Measurements from ENCODE around the gene SFXN5.
"Not testable (repeated sequence)": the region's sequence is repeated elsewhere in the genome, so short reads cannot be mapped to it uniquely, and the experiment has no call there.

The SFXN5 gene

DNA sequence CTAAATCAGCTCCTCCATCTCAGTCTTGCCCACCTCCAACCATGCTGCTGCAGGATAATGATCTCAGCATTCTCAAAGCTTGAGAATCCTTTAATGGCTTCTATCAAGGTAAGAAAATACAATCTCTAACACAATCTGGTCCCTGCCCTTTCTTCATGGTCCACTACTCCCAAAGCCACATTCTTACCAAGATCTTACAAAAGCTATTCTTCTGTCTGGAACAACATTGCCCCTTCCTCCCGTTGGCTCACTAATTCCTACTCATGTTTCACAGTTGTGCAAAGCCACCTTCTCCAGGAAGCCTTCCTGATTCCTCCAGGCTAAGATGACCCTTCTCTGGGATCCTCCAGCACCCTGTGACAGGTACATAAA, 5.9 kb upstream of the SFXN5 start:
- DNase-seq (ENCODE audit: low read depth): no peak

DNA sequence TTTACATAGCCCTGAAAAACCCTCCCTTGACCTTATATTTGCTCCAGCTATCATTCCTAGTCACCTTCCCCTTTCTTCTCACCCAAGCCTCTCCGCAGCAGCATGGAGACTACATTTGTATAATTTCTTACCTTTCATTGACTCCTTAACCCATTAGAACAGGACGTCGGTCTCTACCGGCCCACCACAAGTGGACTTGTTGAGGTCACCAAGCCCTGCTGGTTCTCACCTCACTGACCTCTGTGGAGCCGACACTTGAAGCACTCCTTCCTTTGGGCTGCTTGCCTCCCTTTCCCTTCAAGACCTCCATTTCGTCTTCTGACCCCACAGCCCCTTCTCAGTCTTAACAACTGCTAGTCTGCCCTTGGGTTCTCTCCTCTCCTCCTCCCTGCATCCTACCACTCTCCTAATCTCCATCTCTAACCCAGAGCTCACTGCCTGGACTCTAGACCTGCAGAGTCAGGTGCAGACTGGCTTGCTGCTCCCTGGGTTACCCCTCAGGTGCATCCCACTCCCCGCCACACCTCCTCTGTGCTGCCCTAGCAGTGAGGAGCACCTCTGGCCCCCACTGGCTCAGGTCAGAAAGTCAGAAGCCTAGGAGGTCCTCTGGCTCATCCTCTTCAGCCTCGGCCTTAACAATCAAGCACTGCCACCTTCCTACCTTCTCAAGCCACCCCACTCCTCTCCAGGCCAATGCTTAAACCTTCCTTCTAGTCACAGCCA, 5.3 kb upstream of the SFXN5 start:
- DNase-seq (ENCODE audit: low read depth): no peak

DNA sequence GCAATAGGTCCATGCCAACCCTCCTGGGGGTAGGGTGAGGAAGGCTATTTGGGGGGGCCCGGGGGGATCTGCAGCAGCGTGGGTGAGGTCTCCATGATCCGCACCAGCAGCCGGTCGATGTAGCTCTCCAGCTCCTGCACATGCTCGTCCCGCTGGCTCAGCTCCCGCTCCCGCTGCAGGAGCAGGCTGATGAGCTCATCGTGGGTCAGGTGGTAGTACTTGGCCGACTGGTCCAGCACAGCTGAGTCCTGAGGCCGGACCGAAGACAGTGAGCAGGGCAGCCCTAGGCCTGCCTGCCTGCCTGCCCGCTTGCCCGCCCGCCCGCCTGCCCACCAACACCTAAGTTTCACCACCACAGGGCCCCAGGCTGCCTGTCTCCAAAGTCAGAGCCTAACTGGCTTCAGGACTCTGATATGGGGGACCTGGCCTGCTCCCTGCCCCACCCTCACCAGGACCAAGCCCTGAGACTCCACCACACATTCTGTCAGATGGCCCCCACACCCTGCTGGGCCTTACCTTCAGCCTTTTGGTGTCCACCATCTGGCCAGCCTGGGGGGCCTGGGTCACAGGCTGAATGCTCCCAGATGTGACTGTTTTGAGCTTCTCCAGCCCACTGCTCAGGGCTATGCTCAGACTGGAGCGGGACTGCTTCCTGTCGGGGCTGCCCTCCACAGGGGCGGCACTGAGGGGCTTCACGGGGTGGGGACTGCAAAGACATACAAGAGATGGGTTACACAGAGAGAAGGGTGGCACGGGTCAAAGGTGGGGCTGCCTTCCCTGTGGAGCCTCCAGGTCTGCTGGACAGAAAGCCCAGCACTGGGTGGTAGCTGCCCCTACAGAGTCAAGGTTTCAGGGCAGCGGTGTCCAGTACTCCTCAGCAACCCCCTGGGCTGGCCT, 4.2 kb upstream of the SFXN5 start:
- no peak for DNase-seq (ENCODE audit: low read depth)

DNA sequence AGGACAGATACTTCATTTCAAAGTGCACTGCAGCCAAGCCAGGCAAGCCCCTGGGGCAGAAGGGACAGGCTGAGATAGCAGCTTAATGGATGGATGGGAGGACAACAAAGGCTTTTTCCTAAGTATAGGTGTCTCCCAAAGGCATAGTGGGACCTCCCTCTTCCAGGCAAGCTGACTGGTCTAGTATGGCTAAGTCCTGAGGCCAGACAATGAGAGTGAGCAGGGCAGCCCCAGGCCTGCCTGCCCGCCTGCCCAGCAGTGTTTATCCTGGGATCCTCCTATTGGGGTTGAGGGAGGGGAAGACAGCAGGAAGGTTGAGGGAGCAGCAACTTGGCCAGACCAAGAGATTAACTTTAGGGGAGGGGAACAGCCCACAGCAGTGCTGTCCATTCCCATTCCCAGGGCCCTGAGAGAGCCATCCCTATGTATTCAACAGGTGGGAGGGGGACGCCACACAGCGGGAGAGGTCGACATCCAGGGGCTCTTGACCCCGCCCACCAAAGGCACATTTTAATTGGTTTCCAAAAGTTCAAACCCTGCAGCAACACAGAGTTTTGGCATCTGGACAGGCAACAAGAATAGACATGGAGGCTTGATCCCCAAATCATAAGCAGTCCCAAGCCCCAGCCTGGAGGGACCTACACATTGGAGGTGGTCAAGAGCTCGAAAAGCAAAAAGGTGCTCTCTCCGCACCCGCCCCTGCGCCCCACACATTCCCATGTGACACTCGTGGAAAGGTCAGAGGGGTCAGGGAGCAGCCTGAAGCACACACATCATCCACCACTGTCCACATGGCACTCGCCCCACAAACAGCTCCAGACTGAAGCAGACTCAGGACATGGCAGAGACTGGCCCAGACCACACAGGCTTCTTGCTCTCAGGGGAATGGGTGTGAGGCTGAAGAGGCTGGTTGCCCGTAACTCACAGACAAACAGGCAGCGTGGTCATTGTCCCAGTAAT, 2.9 kb upstream of the SFXN5 start:
- no peak for DNase-seq (ENCODE audit: low read depth)

- no peak for DNase-seq (ENCODE audit: low read depth)
Measured at GRCh38 chr2:73072416-73072815, 904 bp upstream of the SFXN5 start.

GRCh38 chr2:73072129-73072395, 550 bp upstream of the SFXN5 start:
- DNase-seq (ENCODE audit: low read depth): no peak

- peak; percentile 29 for DNase-seq (ENCODE audit: low read depth)
Measured at GRCh38 chr2:73070643-73071359, 711 bp downstream of the SFXN5 start.

- DNase-seq (ENCODE audit: low read depth): no peak
Measured at GRCh38 chr2:73069855-73070642, 1.5 kb downstream of the SFXN5 start.

DNA sequence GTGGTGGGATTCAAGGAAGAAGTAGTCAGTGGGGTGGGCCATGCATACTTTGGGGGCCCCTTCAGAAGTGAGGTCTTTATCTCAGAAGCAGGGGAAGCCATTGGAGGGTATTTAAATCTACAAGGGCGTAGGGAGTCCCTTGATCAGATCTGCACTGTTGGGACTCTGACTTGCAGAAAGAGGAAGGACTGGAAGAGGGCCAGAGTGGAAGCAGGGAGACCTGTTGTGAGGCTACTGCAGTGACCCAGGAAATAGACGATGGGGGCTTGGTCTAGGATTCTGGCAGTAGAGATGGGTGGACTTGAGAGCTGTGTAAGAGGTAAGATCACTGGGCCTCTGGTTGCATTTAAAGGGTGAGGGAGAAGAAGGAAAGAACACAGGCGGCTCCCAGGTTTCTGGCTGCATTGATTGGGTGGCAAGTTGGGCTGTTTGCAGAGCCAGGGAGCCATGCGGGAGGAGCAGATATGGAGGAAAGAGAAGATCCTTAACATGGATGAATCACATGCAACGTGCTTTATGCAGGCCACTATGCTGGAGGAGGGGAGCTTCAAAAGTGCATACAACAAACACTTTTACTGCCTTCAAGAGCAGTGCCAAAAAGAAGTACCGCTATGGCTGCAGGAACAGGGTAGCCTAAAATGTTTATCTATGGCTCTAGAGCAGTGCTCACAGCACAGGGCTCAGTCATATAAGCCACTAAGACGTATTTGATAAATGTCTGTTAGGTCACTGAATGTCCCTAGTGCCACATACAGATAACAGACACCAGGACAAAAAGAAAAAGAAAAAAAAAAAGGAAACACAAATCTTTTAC, 2.3 kb downstream of the SFXN5 start:
- no peak for DNase-seq (ENCODE audit: low read depth)

GRCh38 chr2:73068147-73068546, 3.4 kb downstream of the SFXN5 start:
- no peak for DNase-seq (ENCODE audit: low read depth)

DNA sequence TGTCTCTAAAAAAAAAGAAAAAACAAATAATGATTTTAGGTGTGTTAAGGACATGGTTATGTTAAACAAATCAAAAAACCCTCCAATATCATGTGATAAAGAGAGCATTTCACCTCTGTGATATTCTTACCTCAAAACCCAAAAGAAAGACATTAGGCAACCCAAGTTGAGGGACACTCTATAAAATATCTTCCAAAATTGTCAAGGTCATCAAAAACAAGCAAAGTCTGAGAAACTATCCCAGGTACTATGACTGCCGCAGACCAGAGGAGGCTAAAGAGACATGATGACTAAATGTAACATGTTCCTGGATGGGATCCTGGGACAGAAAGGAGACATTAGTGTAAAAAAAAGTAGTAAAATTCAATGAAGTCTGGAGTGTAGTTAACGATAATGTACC, 4.5 kb downstream of the SFXN5 start:
- no peak for DNase-seq (ENCODE audit: low read depth)

DNA sequence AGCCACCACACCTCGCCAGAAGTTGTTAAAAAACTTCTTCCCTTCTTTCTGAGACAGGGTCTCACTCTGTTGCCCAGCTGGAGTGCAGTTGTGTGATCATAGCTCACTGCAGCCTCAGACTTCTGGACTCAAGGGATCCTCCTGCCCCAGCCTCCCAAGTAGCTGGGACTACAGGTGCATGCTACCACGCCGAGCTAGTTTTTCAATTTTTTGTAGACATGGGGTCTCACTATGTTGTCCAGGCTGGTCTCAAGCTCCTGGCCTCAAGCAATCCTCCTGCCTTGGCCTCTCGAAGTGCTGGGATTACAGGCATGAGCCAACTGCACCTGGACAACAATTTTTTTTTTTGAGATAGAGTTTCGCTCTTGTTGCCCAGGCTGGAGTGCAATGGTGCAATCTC, 6.4 kb downstream of the SFXN5 start:
- not testable (repeated sequence) for DNase-seq (ENCODE audit: low read depth)

DNA sequence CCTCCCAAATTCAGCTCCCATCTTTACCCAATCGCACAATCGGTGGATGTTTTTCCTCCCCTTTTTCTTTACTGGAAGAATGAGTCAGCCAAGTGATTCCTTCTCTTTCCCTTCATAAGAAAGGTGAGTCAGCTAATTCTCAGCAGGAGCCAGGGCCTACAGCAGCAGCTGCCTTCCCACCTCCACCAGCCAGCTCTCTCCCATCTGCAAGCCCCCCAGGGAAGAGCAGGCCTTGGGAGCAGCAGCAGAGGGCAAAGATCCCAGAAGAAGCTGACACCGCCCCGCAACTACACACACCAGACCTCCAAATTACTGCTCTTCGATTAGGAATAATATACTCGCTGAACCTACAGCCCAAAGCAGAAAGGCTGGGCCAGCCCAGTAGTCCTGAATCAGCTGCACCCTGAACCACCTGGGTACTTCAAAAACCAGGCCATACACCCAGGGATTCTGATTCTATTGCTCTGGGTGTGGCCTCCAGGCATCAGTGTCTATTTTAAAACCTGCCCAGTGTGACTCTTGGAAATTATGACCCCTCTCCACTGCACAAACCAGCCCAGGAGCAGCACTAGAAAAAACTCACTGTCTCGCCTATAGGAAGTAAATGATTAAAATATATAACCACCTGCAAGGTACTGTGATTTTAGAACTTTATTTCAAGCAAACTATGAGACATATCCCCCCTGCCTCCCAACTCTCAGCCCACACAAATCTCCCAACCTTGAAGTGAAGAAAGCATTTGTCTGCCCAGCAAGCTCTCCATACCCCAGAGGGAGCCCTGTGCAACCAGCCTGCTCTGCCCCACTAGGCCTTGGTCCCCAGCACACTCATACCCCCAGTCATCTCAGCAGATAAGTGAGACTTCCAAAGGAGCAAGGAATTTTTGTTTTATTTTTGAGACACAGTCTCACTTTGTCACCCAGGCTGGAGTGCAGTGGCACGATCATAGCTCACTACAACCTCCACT, 7.3 kb downstream of the SFXN5 start:
- no peak for DNase-seq (ENCODE audit: low read depth)

DNA sequence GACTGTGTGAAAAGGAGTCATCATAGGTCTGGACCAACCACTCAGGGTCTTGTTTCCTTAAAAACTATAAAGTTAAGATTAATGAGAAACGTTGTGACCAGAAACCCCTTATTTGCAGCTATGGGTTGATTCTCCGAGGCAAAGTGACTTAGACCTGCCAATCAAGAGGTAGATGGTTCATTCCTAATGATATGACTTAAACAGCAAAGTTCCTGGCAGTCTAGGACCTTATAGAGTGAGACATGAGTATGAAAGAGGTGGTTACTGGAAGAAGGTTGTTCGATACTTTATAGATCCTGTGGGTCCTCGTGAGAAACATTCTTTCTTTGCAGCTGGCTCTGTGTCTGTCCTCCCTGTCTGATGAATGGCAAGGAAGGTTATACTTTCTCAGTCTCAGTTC, 8.0 kb downstream of the SFXN5 start:
- no peak for DNase-seq (ENCODE audit: low read depth)

DNA sequence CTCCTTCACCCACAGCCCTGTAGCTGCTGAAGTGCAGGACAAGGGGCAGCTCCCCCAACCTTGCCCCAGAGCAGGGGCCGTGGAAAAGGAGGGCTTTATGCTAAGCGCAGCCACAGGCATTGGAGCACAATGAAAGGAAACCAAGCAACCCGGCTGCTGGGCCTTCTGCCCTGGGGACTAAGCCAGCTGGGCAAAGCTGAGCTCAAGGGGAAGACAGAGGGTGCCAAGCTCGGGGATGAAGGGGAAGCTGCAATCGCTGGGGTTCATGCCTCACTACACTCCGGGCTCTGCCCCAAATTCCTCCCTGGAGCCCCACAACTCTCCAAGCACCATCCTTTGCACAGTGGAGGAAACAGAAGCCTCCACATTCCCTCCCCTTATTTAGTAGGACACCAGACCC, 12.4 kb downstream of the SFXN5 start:
- no peak for DNase-seq (ENCODE audit: low read depth)

DNA sequence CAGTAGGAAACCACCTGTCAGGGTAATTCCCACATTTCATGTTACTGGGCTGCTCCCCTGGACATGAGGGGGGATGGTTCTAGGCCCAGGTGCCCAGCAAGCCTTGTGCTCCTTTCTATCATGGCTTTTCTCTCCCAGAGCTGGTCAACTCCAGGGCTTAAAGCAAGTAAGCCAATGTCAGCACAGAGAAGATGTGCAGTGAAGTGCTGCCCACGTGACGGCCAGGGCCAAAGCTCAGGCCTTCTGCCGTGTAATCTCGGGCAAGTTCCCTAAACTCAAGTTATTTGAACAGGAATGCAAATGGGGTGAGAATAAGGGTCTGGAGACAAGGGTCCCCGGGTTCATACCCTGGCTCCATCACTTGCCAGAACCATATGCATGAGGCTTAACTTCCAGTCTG, 16.5 kb downstream of the SFXN5 start:
- DNase-seq (ENCODE audit: low read depth): no peak

GRCh38 chr2:73053316-73054114, 18.0 kb downstream of the SFXN5 start:
- no peak for DNase-seq (ENCODE audit: low read depth)

- DNase-seq (ENCODE audit: low read depth): no peak
Measured at GRCh38 chr2:73050121-73050545, 21.4 kb downstream of the SFXN5 start.

All from activated gamma-delta T cell treated with anti-CD3 and anti-CD28 coated beads, Interleukin-2, amount 50 U/mL, for 16 hours (primary cell).